ENCODE data around the gene P3R3URF.

DNA sequence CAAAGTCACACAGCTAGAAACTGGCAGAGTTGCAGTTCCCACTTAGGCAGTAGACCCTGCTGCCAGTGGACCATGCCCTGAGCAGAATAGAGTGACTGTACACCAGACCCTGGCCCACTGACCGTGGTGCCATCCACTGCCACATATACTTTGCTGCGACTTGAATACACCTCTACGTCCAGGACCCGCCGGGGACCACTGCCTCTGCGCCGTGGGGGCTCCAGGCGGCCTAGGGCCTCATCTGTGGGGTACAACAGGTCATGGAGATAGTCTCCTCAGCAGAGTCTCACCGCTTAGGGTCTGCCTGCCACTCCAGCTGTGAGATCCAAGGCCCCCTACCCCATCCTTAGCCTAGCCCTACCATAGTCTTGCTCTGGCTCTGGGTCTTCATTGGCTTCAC is 20.3 kb upstream of the P3R3URF start:
- no peak for TF ChIP-seq CTCF (IDR thresholded peaks at IDR 0.05)
- no peak for TF ChIP-seq POLR2A (IDR thresholded peaks at IDR 0.05)
- no peak for TF ChIP-seq EP300 (IDR thresholded peaks at IDR 0.05; ENCODE audit: low read depth)
- no peak for TF ChIP-seq POLR2AphosphoS5 (IDR thresholded peaks at IDR 0.05)

All from transverse colon (tissue), 4 donors.